Lower leg skin (tissue), 3 donors: ENCODE results near the gene MAST4.

Source experiments
- POLR2A ChIP-seq, 2 donors: fragments of 450-650 bp; IDR thresholded peaks; one replicate each; pipeline ENCODE4 v1.6.1; 2016 to 2017; ENCODE audit warnings: antibody characterized with exemption in 2 of 2, mild to moderate bottlenecking in 1 of 2, moderate library complexity in 1 of 2
- TF ChIP-seq, protein P1 (sequence below), 3 donors: fragments of 450-650 bp; IDR thresholded peaks; one replicate each; pipeline ENCODE4 v1.5.1; 2016; ENCODE audit warnings: antibody characterized with exemption in 3 of 3, mild to moderate bottlenecking in 3 of 3, moderate library complexity in 2 of 3

GRCh38 chr5:66634601-66635000 lies 38.4 kb downstream of the MAST4 start:
- TF ChIP-seq, protein P1, sequence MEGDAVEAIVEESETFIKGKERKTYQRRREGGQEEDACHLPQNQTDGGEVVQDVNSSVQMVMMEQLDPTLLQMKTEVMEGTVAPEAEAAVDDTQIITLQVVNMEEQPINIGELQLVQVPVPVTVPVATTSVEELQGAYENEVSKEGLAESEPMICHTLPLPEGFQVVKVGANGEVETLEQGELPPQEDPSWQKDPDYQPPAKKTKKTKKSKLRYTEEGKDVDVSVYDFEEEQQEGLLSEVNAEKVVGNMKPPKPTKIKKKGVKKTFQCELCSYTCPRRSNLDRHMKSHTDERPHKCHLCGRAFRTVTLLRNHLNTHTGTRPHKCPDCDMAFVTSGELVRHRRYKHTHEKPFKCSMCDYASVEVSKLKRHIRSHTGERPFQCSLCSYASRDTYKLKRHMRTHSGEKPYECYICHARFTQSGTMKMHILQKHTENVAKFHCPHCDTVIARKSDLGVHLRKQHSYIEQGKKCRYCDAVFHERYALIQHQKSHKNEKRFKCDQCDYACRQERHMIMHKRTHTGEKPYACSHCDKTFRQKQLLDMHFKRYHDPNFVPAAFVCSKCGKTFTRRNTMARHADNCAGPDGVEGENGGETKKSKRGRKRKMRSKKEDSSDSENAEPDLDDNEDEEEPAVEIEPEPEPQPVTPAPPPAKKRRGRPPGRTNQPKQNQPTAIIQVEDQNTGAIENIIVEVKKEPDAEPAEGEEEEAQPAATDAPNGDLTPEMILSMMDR (IDR thresholded peaks at IDR 0.05), result no peak
- no peak for TF ChIP-seq POLR2A (IDR thresholded peaks at IDR 0.05)
